Measurements from ENCODE around the gene PDK4. TPM values are rescaled to one million over a fixed set of nuclear protein-coding genes. Genes with fewer than 3 reads are reported as not detected.
A peak's percentile ranks its signal among the peaks of the same experiment; 100 is the strongest.

The PDK4 gene
- total and polyA plus RNA-seq, 2 of the 13 experiments (the other 11 are each of a cell fraction or from before 2014, with no cell fraction given) = 0.04 TPM; not detected in 1

GRCh38 chr7:95608359-95609173 is 12.2 kb upstream of the PDK4 start (continued):
- TF ChIP-seq POGK (CRISPR knock-in tag; conservative IDR thresholded peaks at IDR 0.05) (peak; percentile 64; the same call in 1 of the 2 replicates), GATA4 (IDR thresholded peaks at IDR 0.05; ENCODE audit: borderline replicate concordance, low read depth) (no peak), RERE (CRISPR knock-in tag; IDR thresholded peaks at IDR 0.05; ENCODE audit: low read depth) (peak; percentile 71; the same call in 1 of the 2 replicates), CENPBD1 (CRISPR knock-in tag; IDR thresholded peaks at IDR 0.05; ENCODE audit: borderline replicate concordance, low read depth) (no peak)
